HG02763 (cell line): ENCODE results near the gene CCRL2.
"Not testable (repeated sequence)": the region's sequence is repeated elsewhere in the genome, so short reads cannot be mapped to it uniquely, and the experiment has no call there.

Experiments
- ATAC-seq: cut with Tn5 transposase; IDR thresholded peaks from one replicate; pipeline ENCODE4 v1.9.1; 2021; ENCODE audit warnings: mild to moderate bottlenecking, moderate library complexity; ENCODE audit not compliant: unreplicated experiment

Gene CCRL2

DNA sequence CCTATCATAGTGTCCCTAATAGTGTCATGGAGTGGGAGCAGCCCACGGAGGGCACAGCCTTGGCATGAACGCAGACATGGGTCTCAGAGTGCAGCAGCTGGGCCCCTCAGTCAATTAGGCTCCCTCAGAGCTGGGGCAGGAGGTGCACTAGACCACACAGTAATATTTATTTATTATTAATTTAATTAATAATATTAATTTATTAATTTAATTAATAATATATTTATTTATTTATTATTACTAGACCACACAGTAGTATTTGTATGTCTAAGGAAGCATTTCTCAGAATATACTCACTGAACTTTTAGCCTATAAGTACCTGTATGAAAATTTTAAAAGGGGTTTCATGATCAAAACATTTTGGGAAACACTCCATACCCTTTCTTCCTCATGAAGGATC is 5.5 kb upstream of the CCRL2 start:
- no peak for ATAC-seq

DNA sequence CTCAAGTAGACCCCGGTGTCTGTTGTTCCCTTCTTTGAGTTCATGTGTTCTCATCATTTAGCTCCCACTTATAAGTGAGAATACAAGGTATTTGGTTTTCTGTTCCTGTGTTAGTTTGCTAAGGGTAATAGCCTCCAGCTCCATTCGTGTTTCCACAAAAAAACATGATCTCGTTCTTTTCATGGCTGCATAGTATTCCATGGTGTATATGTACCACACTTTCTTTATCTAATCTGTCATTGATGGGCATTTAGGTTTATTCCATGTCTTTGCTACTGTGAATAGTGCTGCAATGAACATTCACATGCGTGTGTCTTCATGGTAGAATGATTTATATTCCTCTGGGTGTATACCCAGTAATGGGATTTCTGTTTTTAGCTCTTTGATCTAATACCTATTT is 4.2 kb upstream of the CCRL2 start:
- not testable (repeated sequence) for ATAC-seq

DNA sequence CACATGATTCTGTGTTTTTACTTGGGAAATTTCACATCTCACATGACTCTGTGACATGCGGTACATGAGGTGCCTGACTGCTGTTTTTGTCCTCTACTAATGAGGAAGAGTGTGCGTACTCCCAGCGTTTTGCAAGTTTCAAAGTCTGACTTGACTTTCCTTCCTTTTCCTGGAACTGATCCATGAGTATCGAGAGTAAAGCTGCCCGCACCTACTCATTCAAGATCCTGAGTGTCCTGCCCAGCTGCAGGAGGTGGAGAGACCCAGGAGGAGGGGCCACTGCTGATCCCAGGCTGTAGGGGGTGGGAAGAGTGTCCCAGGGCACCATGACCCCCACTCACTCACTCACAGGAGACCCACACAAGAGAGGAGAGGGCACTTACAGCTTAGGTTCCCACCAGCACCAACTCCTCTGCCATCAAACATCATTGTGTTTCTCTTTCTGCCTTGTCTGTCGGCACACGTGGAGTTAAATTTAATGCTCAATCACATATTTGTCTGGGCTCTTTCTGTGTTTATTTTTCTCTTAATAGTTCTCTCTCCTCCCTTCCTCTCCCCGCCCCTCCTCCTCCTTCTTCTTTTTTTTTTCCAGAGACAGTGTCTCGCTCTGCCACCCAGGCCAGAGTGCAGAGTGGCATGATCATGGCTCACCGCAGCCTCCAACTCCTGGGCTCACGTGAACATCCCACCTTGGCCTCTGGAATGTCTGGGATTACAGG is 1.6 kb upstream of the CCRL2 start:
- ATAC-seq: no peak

DNA sequence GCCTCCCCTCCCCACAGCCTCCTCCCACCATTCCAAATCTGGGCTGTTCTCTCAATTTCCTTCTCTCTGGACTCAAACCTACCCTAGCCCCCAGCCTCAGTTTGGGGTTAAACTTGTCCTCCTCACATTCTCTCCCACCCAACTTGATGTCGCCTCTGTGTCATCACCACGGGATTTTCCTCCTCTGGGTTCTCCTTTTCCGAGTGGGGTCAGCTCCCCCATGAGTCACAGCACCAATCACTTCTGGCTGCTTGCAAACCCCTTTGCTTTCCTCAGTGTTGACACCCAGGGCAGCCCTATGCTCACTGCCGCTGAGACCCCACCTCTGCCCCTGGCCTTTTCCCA is 644 bp upstream of the CCRL2 start:
- ATAC-seq: no peak

DNA sequence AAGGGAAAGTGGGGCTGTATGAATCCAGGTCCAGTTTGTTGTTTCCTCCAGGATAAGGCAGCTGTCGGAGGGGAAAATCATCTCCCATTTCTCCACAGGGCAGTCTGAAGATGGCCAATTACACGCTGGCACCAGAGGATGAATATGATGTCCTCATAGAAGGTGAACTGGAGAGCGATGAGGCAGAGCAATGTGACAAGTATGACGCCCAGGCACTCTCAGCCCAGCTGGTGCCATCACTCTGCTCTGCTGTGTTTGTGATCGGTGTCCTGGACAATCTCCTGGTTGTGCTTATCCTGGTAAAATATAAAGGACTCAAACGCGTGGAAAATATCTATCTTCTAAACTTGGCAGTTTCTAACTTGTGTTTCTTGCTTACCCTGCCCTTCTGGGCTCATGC is 911 bp downstream of the CCRL2 start:
- ATAC-seq: no peak

DNA sequence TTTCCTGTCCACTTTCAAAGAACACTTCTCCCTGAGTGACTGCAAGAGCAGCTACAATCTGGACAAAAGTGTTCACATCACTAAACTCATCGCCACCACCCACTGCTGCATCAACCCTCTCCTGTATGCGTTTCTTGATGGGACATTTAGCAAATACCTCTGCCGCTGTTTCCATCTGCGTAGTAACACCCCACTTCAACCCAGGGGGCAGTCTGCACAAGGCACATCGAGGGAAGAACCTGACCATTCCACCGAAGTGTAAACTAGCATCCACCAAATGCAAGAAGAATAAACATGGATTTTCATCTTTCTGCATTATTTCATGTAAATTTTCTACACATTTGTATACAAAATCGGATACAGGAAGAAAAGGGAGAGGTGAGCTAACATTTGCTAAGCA is 1.8 kb downstream of the CCRL2 start:
- ATAC-seq: no peak

- no peak for ATAC-seq
Observed at GRCh38 chr3:46409739-46410489, 2.9 kb downstream of the CCRL2 start.

GRCh38 chr3:46410669-46411068 is 3.6 kb downstream of the CCRL2 start:
- no peak for ATAC-seq

- ATAC-seq: no peak
Observed at GRCh38 chr3:46411271-46411670, 4.2 kb downstream of the CCRL2 start.

GRCh38 chr3:46412786-46413298 is 5.8 kb downstream of the CCRL2 start:
- ATAC-seq: no peak

DNA sequence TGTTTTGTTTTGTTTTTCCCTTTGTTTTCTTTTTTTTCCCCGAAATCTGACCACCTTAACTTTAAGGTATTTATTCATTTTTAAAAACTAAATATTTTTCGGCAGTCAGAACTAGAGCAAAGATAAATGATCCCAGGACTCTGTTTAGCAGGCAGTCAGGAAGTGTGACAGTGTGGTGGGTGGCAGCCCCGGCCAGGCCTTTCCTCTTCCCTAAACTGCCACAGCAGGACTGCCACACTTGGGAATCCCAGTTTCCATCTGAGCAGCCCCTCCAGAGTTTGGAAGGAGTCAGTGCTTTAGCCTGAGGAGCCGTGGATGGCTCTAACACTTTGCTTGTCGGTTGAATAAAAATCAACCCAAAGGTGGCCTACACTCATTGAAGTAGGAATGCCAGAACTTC is 6.9 kb downstream of the CCRL2 start:
- ATAC-seq: no peak

DNA sequence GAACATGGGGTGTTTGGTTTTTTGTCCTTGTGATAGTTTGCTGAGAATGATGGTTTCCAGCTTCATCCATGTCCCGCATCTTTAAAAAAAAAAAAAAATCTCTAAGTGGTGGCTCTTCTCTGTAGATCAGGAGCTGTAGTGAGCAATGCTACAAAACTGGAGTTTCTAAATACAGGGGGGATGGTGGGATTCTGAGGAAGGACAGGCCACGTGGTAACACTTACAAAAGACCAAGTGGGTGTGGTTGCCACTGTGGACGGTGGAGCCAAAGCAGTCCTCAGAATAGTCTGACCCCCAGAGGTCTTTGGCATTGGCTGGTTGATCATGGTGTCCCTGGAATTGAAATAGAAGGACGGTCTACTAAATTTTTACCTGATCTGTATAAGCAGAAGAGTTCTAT is 7.7 kb downstream of the CCRL2 start:
- ATAC-seq: no peak

DNA sequence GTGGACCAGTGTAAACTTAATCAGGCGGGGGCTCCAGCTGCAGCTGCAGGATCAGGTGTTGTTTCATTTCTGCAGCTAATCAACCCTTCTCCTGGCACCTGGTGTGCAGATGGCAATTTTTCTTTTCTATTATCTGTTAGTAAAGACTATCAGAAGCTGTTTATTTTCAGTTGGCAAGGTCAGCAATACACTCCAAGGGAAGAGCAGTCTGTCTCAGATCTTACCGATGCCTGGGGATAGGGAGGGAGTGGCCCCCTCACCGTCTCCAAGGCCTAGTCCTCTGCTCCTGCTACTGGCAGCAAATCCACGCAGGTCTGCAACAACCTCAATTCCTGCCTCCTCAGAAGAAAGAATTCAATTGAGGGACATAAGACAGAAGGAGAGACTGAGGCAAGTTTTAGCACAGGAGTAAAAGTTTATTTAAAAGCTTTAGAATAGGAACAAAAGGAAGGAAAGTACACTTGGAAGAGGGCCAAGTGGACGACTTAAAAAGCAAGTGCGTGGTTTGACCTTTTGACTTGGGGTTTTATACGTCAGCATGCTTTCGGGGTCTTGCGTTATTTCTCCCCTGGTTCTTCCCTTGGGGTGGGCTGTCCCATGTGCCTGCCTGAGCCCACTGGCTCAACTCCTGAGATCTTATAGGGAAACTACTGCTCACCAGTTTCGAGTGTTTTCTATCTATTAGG is 9.2 kb downstream of the CCRL2 start:
- ATAC-seq: no peak

- ATAC-seq: no peak
Observed at GRCh38 chr3:46416811-46417510, 9.9 kb downstream of the CCRL2 start.

DNA sequence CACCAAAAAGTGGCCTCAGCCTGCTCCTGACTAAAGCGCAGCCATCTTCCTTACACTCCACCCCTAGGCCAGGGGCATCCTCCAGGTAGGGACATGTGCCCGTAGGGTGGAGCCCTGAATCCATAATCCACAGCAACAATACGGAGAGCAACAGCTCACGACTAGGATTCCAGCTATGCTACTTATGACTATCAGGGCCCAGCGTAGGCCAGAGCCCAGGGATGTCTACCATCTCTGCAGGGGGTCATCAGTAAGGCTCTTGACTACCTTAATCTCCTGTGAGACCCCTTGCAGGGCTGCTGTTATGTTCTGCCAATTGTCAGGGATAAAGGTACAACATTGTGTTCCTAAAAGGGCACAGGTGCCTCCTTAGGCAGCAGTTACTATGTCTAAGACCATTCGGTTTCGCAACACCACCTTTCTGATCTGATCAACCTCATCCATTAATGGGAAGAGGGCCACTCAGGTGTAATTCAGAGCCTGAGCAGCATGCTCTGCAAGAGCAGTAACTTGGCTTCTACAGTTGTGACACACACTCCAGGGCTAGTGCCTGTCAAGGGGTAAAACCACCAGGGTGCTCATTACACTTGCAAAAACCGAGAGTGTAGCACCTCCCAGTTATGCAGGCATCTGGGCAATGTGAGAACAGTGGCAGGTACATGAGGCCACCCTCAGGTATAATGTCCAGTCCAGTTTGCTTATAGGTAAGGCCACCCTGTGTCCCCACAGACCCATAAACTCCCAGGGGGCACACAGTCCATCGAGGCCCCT is 11.0 kb downstream of the CCRL2 start:
- ATAC-seq: no peak

- ATAC-seq: no peak
Observed at GRCh38 chr3:46419816-46420215, 12.8 kb downstream of the CCRL2 start.

DNA sequence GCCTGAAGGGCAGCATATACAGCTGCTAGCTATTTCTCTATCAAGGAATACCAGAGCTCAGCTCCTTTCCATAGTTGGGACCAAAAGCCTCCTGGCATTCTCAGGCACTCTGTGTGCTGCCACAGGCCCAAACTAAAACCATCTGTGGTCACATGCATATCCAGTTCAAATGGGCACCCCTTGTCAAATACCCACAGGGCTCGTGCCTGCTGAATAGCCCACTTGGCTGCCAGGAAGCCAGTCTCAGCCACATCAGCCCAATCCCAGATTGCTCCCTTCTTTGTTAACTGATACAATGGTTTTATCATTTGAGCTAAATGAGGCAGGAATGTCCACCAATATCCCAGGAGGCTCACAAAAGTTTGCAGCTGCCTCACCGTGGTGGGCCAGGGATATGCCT is 13.9 kb downstream of the CCRL2 start:
- no peak for ATAC-seq

DNA sequence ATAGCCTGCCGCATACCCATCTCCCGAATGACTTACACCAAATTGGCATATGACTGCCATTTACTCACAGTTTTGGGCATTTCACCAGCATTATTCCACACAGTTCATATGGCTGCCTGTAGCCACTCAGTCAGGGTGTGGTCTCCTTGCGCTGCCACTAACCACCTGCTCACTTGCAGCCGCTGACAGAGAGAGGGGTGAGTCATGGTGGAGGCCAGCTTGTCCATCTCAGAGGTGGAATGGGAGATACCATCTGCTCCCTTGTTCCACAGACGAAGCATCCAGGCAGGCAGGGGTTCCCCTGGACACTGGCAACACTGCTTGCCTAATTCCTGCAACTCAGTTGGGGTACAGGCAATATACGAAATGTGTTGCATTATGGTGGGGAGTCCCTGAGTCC is 15.6 kb downstream of the CCRL2 start:
- no peak for ATAC-seq

GRCh38 chr3:46423588-46423987 is 16.5 kb downstream of the CCRL2 start:
- ATAC-seq: no peak

DNA sequence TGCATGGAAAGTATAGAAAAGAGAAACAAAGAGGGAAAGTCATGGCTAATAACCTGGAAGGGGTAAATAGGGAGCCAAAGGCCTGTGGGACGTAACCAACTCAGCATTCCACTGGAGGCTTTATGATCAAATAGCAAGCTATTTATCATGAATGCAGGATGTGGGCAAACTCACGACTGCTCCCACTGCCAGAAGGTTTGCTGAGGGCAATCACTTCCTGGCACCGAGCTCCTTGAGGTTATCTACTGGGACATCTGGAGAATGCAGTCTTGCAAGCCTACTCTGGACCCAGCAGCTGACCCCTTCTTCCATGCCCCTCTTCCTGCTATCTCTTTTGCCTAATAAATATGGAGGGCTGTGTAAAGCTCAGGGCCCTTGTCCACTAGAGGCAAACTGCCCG is 19.4 kb downstream of the CCRL2 start:
- not testable (repeated sequence) for ATAC-seq

GRCh38 chr3:46427404-46427803 is 20.3 kb downstream of the CCRL2 start:
- not testable (repeated sequence) for ATAC-seq
